K562 (cell line): ENCODE data around the gene CBFA2T3. TPM values are rescaled to one million over a fixed set of nuclear protein-coding genes. Genes with fewer than 3 reads are reported as not detected.
A peak's percentile ranks its signal among the peaks of the same experiment; 100 is the strongest.

ENCODE experiments used
- ATAC-seq: fragments of 200-7000 bp; cut with Tn5 transposase; 3 replicates; pipeline ENCODE4 v1.9.1; 2020; ENCODE audit warnings: moderate library complexity
- BruUV-seq: library from RNA; stranded (reverse); fragments of 400-500 nt; replicated peaks from 2 replicates; lab custom pipeline; 2021; lab: Mats Ljungman, UMichigan
- CTCF ChIA-PET: fragments of 300-600 bp; formaldehyde crosslinking; extraction: SDS; loops from one replicate; lab custom pipeline; 2021; ENCODE audit warnings: low intra/inter-chr PET ratio; lab: Yijun Ruan, JAX
- POLR2A ChIA-PET: fragments of 300-600, 350-650 bp; sonication (Branson Sonifier 250); formaldehyde crosslinking; extraction: SDS; loops from one replicate; lab custom pipeline; 2021; ENCODE audit warnings: antibody characterized with exemption, inconsistent platforms; lab: Yijun Ruan, JAX
- DNase-seq, 4 experiments: peaks; one replicate each; pipeline versions ENCODE4 v3.0.0 to v3.0.0-alpha.2; 2011 to 2018; ENCODE audit warnings: low spot score in 3 of 4, mixed read lengths in 3 of 4; ENCODE audit errors: extremely low read depth in 1 of 4
- FAIRE-seq: peaks from 2 replicates; lab custom pipeline; 2011; peaks lifted over from hg19 to GRCh38; lab: Jason Lieb, UNC
- H2AFZ ChIP-seq: 2 replicates; pipeline ENCODE4 v1.6.0; 2011; ENCODE audit warnings: low read depth, low read length, control low read depth, inconsistent platforms
- H3K27ac ChIP-seq: fragments of 200-600 bp; 3 replicates; pipeline ENCODE4 v1.8.0; 2011; ENCODE audit warnings: low read depth, mild to moderate bottlenecking, control low read depth, inconsistent platforms, low read length, moderate library complexity, mixed read lengths; ENCODE audit errors: extremely low read depth
- H3K27me3 ChIP-seq, 2 experiments: fragments of 300-600 bp in 1 of 2; 2 replicates in 1 of 2; 3 replicates in 1 of 2; pipeline versions ENCODE4 v1.6.0 to v1.8.0; 2011; ENCODE audit warnings: inconsistent platforms in 2 of 2, low read length in 2 of 2, mild to moderate bottlenecking in 1 of 2, mixed read lengths in 1 of 2, moderate library complexity in 1 of 2; ENCODE audit not compliant: control insufficient read depth in 2 of 2, insufficient read depth in 2 of 2
- H3K36me3 ChIP-seq: fragments of 300-600 bp; 3 replicates; pipeline ENCODE4 v1.8.0; 2011; ENCODE audit warnings: mild to moderate bottlenecking, low read length, inconsistent platforms; ENCODE audit not compliant: control insufficient read depth, insufficient read depth
- H3K4me1 ChIP-seq, 2 experiments: fragments of 200-600 bp in 1 of 2; replicated peaks in 1 of 2; 2 replicates in 1 of 2; 3 replicates in 1 of 2; pipeline versions ENCODE4 v1.5.1 to v1.8.0; 2011; ENCODE audit warnings: inconsistent platforms in 2 of 2, low read length in 2 of 2, mild to moderate bottlenecking in 1 of 2, mixed read lengths in 1 of 2, moderate library complexity in 1 of 2; ENCODE audit not compliant: control insufficient read depth in 2 of 2, insufficient read depth in 2 of 2
- H3K4me2 ChIP-seq: 2 replicates; pipeline ENCODE4 v1.6.1; 2011; ENCODE audit warnings: low read length, control low read depth, inconsistent platforms, mixed read lengths; ENCODE audit not compliant: insufficient read depth
- H3K4me3 ChIP-seq: fragments of 200-600 bp; sonication (generic), shearing (Covaris generic); 2 replicates; pipeline ENCODE4 v1.5.1; 2016; ENCODE audit warnings: control low read depth, inconsistent platforms
- H3K79me2 ChIP-seq: fragments of 200-600 bp; 3 replicates; pipeline ENCODE4 v1.8.0; 2011; ENCODE audit warnings: low read length, inconsistent platforms; ENCODE audit not compliant: control insufficient read depth, insufficient read depth
- H3K9ac ChIP-seq, 2 experiments: 2 replicates each; pipeline versions ENCODE4 v1.6.0 to v1.6.1; 2011; ENCODE audit warnings: low read depth in 2 of 2, low read length in 2 of 2, control low read depth in 1 of 2, inconsistent platforms in 1 of 2, mild to moderate bottlenecking in 1 of 2, mixed read lengths in 1 of 2; ENCODE audit not compliant: insufficient read depth in 1 of 2
- H3K9me1 ChIP-seq: one replicate; pipeline ENCODE4 v1.6.0; 2011; ENCODE audit warnings: inconsistent platforms, mild to moderate bottlenecking, low read length, moderate library complexity; ENCODE audit not compliant: control insufficient read depth, insufficient read depth
- H3K9me3 ChIP-seq: replicated peaks from 2 replicates; pipeline ENCODE4 v1.5.1; 2011; ENCODE audit warnings: low read depth, low read length, inconsistent platforms; ENCODE audit not compliant: control insufficient read depth, insufficient read depth
- H4K20me1 ChIP-seq: replicated peaks from 2 replicates; pipeline ENCODE4 v1.6.1; 2011; ENCODE audit warnings: low read length, inconsistent platforms, mixed read lengths; ENCODE audit not compliant: control insufficient read depth, insufficient read depth
- CBFA2T3 ChIP-seq: fragments of 450-650 bp; IDR thresholded peaks from 2 replicates; pipeline ENCODE4 v1.6.1; 2017
- FOXM1 ChIP-seq, 2 experiments: fragments of 450-650 bp in 1 of 2; sonication (generic) in 1 of 2; formaldehyde crosslinking in 1 of 2; IDR thresholded peaks; 2 replicates each; pipeline versions ENCODE4 v1.6.1 to v1.9.0; 2017 to 2022; ENCODE audit warnings: low read depth in 2 of 2, mild to moderate bottlenecking in 2 of 2, missing genetic modification reagents in 1 of 2, moderate library complexity in 1 of 2
- GTF2E2 ChIP-seq: fragments of 200-800 bp; sonication (Bioruptor generic); IDR thresholded peaks from 2 replicates; pipeline ENCODE4 v1.6.1; 2016; ENCODE audit warnings: missing genetic modification characterization, missing compliant biosample characterization
- HDAC3 ChIP-seq: fragments of 450-650 bp; IDR thresholded peaks from 2 replicates; pipeline ENCODE4 v1.6.1; 2018; ENCODE audit warnings: borderline replicate concordance, mild to moderate bottlenecking, moderate library complexity; ENCODE audit not compliant: partially characterized antibody
- HNRNPLL ChIP-seq: fragments of 200-400 bp; formaldehyde crosslinking; IDR thresholded peaks from 2 replicates; pipeline ENCODE4 v1.6.1; 2017; ENCODE audit warnings: low read length, low read depth, mild to moderate bottlenecking; ENCODE audit not compliant: poor library complexity, severe bottlenecking
- LCOR ChIP-seq: sonication (generic); formaldehyde crosslinking; IDR thresholded peaks from 2 replicates; pipeline ENCODE4 v1.8.0; 2022; ENCODE audit warnings: mild to moderate bottlenecking, missing genetic modification reagents
- MBD2 ChIP-seq: sonication (generic); IDR thresholded peaks from 2 replicates; pipeline ENCODE4 v1.6.1; 2016; ENCODE audit warnings: low read depth, borderline replicate concordance
- PCBP2 ChIP-seq: fragments of 200-400 bp; formaldehyde crosslinking; IDR thresholded peaks from 2 replicates; pipeline ENCODE4 v1.6.1; 2018; ENCODE audit warnings: low read length, low read depth, mild to moderate bottlenecking, moderate library complexity; ENCODE audit not compliant: poor library complexity, severe bottlenecking
- POU5F1 ChIP-seq: fragments of 150-350 bp; IDR thresholded peaks from 2 replicates; pipeline ENCODE4 v1.6.1; 2014; ENCODE audit warnings: borderline replicate concordance, low read length, low read depth, mild to moderate bottlenecking; ENCODE audit not compliant: partially characterized antibody
- RBM15 ChIP-seq: fragments of 200-400 bp; formaldehyde crosslinking; IDR thresholded peaks from 2 replicates; pipeline ENCODE4 v1.6.1; 2018; ENCODE audit warnings: mild to moderate bottlenecking, low read length, moderate library complexity; ENCODE audit not compliant: insufficient read depth
- WGBS: fragments of 100-300 bp; shearing (Covaris generic); methylation state at CpG from one replicate; pipeline ENCODE4 v1.1.6; 2016; ENCODE audit warnings: low coverage, mixed read lengths; ENCODE audit not compliant: insufficient coverage; ENCODE audit errors: missing lambda C conversion rate; 5-methylcytosine and 5-hydroxymethylcytosine counted together
- in situ Hi-C: fragments of 300-500 bp; cut with MboI; formaldehyde crosslinking; loops from 4 replicates; pipeline ENCODE4 v1.15.0; 2018; ENCODE audit warnings: inconsistent platforms, mixed read lengths
- intact Hi-C: fragments of 100-400 bp; cut with micrococcal nuclease; formaldehyde crosslinking; loops from 2 replicates; pipeline ENCODE4 v1.14.2; 2022
- polyA plus RNA-seq, 8 experiments: library from polyadenylated mRNA; depleted of rRNA in 4 of 8; stranded (reverse) in 5 of 8; unstranded in 3 of 8; fragments of >200 nt; fragmentation: Nextera tagmentation in 2 of 8; fragmentation: Illumina TruSeq in 1 of 8; extraction: Ambion mirVana in 2 of 8; extraction: Trizol in 1 of 8; gene quantifications; 2 replicates each; pipeline versions ENCODE4 v1.2.1 to v1.2.3, GENCODE V29; 2011 to 2014; ENCODE audit warnings: inconsistent platforms in 1 of 8, missing spikeins in 1 of 8
- total RNA-seq, 7 experiments: library from RNA; depleted of rRNA in 6 of 7; stranded (reverse); fragments of >200 nt in 6 of 7; fragmentation: Illumina TruSeq in 2 of 7; extraction: Trizol in 2 of 7; gene quantifications; 2 replicates each; pipeline versions ENCODE4 v1.2.1 to v1.2.3, GENCODE V29; 2011 to 2021; ENCODE audit warnings: low replicate concordance in 1 of 7
- TF ChIP-seq, protein P1 (sequence below): sonication (generic); formaldehyde crosslinking; IDR thresholded peaks from 2 replicates; pipeline ENCODE4 v1.8.0; 2022; ENCODE audit warnings: mild to moderate bottlenecking, missing genetic modification reagents, borderline replicate concordance
- TF ChIP-seq, protein P2 (sequence below): fragments of 200-800 bp; sonication (Bioruptor generic); IDR thresholded peaks from 2 replicates; pipeline ENCODE4 v1.6.1; 2017; ENCODE audit warnings: missing genetic modification characterization, missing compliant biosample characterization
- TF ChIP-seq, protein P3 (sequence below): sonication (generic); formaldehyde crosslinking; IDR thresholded peaks from 2 replicates; pipeline ENCODE4 v1.9.0; 2022; ENCODE audit warnings: mild to moderate bottlenecking, missing genetic modification reagents
- TF ChIP-seq, protein P4 (sequence below), 2 experiments: IDR thresholded peaks in 1 of 2; conservative IDR thresholded peaks in 1 of 2; 2 replicates each; pipeline ENCODE4 v1.6.1; 2016; ENCODE audit warnings: low read depth in 2 of 2, mild to moderate bottlenecking in 1 of 2, missing compliant biosample characterization in 1 of 2, missing genetic modification characterization in 1 of 2, moderate library complexity in 1 of 2

The CBFA2T3 gene
- total and polyA plus RNA-seq, 9 of the 15 experiments (the other 6 are each of a cell fraction or from before 2014, with no cell fraction given) = 2.3 to 145 (median 6.7) TPM

DNA sequence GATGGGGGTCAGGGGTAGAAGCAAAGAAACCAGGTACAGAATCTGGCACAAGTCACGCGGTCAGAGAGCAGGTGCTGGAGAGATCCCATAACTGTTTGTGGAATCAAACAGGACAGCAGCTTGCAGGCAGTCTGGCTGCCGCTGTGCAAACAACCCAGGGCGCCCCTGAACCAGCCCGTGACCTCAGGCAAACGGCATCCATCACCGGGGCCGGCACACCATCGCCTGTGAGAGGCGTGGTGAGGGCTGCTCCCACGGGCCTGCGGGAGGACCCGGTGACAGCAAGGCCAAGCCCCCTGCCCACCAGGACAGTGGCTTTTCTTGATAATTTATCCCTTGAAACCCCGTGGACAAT lies 47.9 kb downstream of the CBFA2T3 start:
- no peak overlapping the region for H3K9ac ChIP-seq
- no peak overlapping the region for H2AFZ ChIP-seq
- peaks cover 7% of the 10 kb centered on the region for H3K9me1 ChIP-seq
- in situ Hi-C loops (no loop called here), intact Hi-C loops (no loop called here)
- peaks cover 78% of the 10 kb centered on the region; the same call in 2 of the 3 replicates for H3K36me3 ChIP-seq
- ChIA-PET POLR2A (interaction anchor here (0.7 to 0.8 kb wide), 2 partner anchors 8 to 58 kb away, joined by 3 read pairs; no protein-coding TSS in a partner anchor), CTCF (no interaction called here)
- no peaks in the 10 kb centered on the region for H3K27me3 ChIP-seq
- H3K79me2 ChIP-seq = peaks cover 94% of the 10 kb centered on the region
- H3K9me3 ChIP-seq = no peaks in the 10 kb centered on the region
- no peak for ATAC-seq
- no peak for FAIRE-seq
- H3K27ac ChIP-seq = no peak overlapping the region
- H3K4me2 ChIP-seq = no peak overlapping the region
- peaks cover 0 to 63% of the 10 kb centered on the region in 2 experiments; a peak in 3 of 5 replicates for H3K4me1 ChIP-seq
- WGBS = 92% methylated on average over 14 of the region's 14 CpGs
- no peak for DNase-seq
- H3K4me3 ChIP-seq = no peak overlapping the region
- BruUV-seq = TSS peak; percentile 20
- peaks cover 46% of the 10 kb centered on the region for H4K20me1 ChIP-seq
- TF ChIP-seq CBFA2T3 (no peak), RBM15 (no peak), HDAC3 (no peak), MBD2 (no peak), POU5F1 (no peak), FOXM1 (IDR thresholded peaks at IDR 0.05; ENCODE audit: low read depth) (no peak), FOXM1 (CRISPR knock-in tag; IDR thresholded peaks at IDR 0.05; ENCODE audit: low read depth) (no peak), GTF2E2 (no peak), LCOR (CRISPR knock-in tag) (no peak), HNRNPLL (no peak), PCBP2 (no peak)
- TF ChIP-seq, protein P1, sequence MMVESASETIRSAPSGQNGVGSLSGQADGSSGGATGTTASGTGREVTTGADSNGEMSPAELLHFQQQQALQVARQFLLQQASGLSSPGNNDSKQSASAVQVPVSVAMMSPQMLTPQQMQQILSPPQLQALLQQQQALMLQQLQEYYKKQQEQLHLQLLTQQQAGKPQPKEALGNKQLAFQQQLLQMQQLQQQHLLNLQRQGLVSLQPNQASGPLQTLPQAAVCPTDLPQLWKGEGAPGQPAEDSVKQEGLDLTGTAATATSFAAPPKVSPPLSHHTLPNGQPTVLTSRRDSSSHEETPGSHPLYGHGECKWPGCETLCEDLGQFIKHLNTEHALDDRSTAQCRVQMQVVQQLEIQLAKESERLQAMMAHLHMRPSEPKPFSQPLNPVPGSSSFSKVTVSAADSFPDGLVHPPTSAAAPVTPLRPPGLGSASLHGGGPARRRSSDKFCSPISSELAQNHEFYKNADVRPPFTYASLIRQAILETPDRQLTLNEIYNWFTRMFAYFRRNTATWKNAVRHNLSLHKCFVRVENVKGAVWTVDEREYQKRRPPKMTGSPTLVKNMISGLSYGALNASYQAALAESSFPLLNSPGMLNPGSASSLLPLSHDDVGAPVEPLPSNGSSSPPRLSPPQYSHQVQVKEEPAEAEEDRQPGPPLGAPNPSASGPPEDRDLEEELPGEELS = no peak
- TF ChIP-seq, protein P2, sequence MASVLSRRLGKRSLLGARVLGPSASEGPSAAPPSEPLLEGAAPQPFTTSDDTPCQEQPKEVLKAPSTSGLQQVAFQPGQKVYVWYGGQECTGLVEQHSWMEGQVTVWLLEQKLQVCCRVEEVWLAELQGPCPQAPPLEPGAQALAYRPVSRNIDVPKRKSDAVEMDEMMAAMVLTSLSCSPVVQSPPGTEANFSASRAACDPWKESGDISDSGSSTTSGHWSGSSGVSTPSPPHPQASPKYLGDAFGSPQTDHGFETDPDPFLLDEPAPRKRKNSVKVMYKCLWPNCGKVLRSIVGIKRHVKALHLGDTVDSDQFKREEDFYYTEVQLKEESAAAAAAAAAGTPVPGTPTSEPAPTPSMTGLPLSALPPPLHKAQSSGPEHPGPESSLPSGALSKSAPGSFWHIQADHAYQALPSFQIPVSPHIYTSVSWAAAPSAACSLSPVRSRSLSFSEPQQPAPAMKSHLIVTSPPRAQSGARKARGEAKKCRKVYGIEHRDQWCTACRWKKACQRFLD = no peak
- TF ChIP-seq, protein P3, sequence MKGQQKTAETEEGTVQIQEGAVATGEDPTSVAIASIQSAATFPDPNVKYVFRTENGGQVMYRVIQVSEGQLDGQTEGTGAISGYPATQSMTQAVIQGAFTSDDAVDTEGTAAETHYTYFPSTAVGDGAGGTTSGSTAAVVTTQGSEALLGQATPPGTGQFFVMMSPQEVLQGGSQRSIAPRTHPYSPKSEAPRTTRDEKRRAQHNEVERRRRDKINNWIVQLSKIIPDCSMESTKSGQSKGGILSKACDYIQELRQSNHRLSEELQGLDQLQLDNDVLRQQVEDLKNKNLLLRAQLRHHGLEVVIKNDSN (CRISPR knock-in tag) = no peak
- TF ChIP-seq, protein P4, sequence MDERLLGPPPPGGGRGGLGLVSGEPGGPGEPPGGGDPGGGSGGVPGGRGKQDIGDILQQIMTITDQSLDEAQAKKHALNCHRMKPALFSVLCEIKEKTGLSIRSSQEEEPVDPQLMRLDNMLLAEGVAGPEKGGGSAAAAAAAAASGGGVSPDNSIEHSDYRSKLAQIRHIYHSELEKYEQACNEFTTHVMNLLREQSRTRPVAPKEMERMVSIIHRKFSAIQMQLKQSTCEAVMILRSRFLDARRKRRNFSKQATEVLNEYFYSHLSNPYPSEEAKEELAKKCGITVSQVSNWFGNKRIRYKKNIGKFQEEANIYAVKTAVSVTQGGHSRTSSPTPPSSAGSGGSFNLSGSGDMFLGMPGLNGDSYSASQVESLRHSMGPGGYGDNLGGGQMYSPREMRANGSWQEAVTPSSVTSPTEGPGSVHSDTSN (CRISPR knock-in tag; IDR thresholded peaks at IDR 0.05; ENCODE audit: low read depth) = no peak
- TF ChIP-seq, protein P4 (tag; conservative IDR thresholded peaks at IDR 0.05; ENCODE audit: low read depth) = no peak
